ENCODE data around the gene RMI1. TPM values are rescaled to one million over a fixed set of nuclear protein-coding genes. Genes with fewer than 3 reads are reported as not detected.

The RMI1 gene
- total RNA-seq, 4 donors from 2014 or later, result 1.0 to 16.5 (median 6.7) TPM

DNA sequence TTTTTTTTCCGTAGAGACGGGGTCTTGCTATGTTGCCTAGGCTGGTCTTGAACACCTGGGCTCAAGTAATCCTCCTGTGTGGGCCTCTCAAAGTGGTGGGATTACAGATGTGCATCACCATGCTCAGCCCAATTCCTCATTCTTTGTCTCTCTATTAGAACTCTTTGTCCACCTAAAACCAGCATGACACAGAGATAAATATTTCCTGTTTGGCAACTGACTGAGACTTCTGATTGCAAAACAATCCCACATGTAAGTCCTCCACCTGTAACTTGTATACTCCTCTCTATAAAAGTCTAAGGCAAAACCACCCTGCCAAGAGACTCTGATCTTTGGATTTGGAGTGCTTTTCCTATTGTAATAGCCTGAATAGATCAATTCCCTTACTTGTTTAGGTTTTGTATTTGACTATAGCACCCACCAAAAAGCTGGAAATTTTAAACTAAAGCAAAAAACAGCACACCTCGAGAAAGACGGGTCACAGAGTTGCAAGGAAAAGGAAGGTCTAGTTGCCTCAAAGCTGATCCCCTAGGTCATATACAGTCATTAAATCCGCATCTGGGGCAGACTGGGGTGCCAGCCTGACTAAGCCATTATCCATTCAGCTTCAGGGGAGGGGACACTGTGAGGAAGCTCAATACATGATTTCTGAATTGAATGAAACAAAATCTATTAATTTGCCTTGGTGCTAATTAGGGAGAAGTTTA is 45.9 kb upstream of the RMI1 start:
- TF ChIP-seq, protein P1, sequence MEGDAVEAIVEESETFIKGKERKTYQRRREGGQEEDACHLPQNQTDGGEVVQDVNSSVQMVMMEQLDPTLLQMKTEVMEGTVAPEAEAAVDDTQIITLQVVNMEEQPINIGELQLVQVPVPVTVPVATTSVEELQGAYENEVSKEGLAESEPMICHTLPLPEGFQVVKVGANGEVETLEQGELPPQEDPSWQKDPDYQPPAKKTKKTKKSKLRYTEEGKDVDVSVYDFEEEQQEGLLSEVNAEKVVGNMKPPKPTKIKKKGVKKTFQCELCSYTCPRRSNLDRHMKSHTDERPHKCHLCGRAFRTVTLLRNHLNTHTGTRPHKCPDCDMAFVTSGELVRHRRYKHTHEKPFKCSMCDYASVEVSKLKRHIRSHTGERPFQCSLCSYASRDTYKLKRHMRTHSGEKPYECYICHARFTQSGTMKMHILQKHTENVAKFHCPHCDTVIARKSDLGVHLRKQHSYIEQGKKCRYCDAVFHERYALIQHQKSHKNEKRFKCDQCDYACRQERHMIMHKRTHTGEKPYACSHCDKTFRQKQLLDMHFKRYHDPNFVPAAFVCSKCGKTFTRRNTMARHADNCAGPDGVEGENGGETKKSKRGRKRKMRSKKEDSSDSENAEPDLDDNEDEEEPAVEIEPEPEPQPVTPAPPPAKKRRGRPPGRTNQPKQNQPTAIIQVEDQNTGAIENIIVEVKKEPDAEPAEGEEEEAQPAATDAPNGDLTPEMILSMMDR (IDR thresholded peaks at IDR 0.05), result no peak
- no peak for TF ChIP-seq POLR2A (IDR thresholded peaks at IDR 0.05)
- intact Hi-C loops (cut with DNase I; ENCODE audit: low total_unique reads), result loop anchor here (5.0 to 10.0 kb wide), 2 partner anchors 50 to 328 kb away; partner anchors contain the start of genes HNRNPK and RMI1
- Histone ChIP-seq H3K36me3 (no peaks in the 10 kb centered on the region), H3K4me1 (no peaks in the 10 kb centered on the region), H3K27ac (no peak overlapping the region), H3K9me3 (no peaks in the 10 kb centered on the region), H3K27me3 (no peaks in the 10 kb centered on the region), H3K4me3 (no peak overlapping the region)
- DNase-seq, result no peak

DNA sequence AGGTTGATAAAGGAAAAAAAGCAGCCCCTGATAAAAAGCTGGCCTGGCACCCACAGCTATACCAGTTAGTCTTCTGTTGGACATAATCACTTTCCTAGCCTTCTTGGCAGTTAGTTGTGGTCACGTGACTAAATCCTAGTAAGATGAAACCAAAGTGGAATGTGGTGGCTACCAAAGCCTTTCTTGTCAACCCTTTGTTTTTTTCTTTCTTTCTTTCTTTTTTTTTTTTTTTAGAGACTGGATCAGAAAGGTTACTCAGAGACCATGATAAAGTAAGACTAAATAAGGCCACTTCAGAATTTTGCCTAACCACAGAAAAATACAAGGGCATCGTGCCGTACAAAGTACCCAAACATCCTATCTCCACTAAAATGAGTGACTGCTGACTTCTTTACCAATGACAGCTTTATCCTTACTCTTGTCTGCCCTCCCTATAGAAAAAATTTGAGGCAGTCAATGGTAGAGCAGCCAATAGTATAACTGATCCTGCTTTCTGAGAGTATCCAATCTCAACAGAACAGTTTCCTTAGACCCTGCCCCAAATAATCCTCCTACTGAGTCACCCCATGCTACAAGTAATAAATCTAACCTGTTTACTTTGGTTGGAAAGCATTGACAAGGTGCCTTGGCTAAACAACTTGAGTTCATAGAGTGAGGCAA is 45.2 kb upstream of the RMI1 start:
- H3K4me1 ChIP-seq, result no peaks in the 10 kb centered on the region
- no peak for TF ChIP-seq POLR2A (IDR thresholded peaks at IDR 0.05)
- TF ChIP-seq, protein P1 (IDR thresholded peaks at IDR 0.05), result no peak
- H3K4me3 ChIP-seq, result no peak overlapping the region
- H3K36me3 ChIP-seq, result no peaks in the 10 kb centered on the region
- no peak overlapping the region for H3K27ac ChIP-seq
- intact Hi-C loops (cut with DNase I; ENCODE audit: low total_unique reads), result loop anchor here (5.0 to 10.0 kb wide), 2 partner anchors 49 to 327 kb away; partner anchors contain the start of genes HNRNPK and RMI1
- H3K9me3 ChIP-seq, result no peaks in the 10 kb centered on the region
- DNase-seq, result no peak
- no peaks in the 10 kb centered on the region for H3K27me3 ChIP-seq

DNA sequence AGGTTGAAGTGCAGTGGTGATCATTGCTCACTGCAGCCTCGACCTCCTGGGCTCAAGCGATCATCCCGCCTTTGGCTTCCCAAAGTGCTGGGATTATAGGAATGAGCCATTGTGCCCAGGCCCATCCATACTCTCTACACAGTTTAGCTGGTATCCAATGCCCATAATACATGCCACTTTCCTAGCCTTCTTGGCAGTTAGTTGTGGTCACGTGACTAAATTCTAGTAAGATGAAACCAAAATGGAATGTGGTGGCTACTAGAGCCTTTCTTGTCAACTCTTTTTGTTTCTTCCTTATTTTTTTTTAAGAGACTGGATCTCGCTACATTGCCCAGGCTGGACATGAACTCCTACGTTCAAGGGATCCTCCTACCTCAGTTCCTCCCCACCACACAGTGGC is 44.1 kb upstream of the RMI1 start:
- no peak for TF ChIP-seq POLR2A (IDR thresholded peaks at IDR 0.05)
- TF ChIP-seq, protein P1 (IDR thresholded peaks at IDR 0.05), result no peak
- intact Hi-C loops (cut with DNase I; ENCODE audit: low total_unique reads), result loop anchor here (5.0 to 10.0 kb wide), 2 partner anchors 48 to 326 kb away; partner anchors contain the start of genes HNRNPK and RMI1
- H3K4me3 ChIP-seq, result no peak overlapping the region
- H3K27me3 ChIP-seq, result no peaks in the 10 kb centered on the region
- no peak overlapping the region for H3K27ac ChIP-seq
- H3K4me1 ChIP-seq, result no peaks in the 10 kb centered on the region
- no peaks in the 10 kb centered on the region for H3K9me3 ChIP-seq
- no peaks in the 10 kb centered on the region for H3K36me3 ChIP-seq
- DNase-seq, result no peak

DNA sequence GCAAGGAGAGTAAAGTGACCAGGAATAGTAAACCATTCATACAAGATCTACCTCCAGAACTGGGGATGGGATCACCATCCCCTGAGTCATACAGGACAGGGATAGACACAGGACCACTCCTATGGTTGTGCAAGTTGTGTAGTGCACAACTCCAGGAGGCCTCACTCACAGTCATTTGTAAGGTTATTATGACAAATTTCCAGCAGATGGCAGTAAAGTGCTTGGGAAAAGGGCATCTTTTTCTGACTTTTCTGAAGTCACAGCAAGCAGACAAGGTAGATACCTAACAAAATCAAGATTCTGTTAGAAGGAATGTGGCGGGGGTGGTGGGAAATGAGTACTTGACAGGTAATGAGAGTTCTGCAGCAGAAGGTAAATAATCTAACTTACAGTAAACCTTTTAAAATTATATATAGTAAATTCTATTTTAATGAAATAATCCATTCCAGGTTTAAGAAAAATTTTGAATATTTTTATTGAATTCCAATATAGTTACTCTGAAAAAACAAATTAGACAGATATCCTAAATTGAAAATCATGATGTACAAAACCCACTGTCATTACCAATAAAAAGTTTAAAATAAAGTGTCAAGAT is 42.6 kb upstream of the RMI1 start:
- TF ChIP-seq, protein P1 (IDR thresholded peaks at IDR 0.05), result peak; percentile 49 to 78 (median 72)
- TF ChIP-seq POLR2A (IDR thresholded peaks at IDR 0.05), result no peak
- Histone ChIP-seq H3K4me1 (no peaks in the 10 kb centered on the region), H3K36me3 (no peaks in the 10 kb centered on the region), H3K27me3 (no peaks in the 10 kb centered on the region), H3K4me3 (no peak overlapping the region), H3K9me3 (no peaks in the 10 kb centered on the region), H3K27ac (no peak overlapping the region)
- DNase-seq, result no peak
- intact Hi-C loops (cut with DNase I; ENCODE audit: low total_unique reads), result loop anchor here (5.0 to 10.0 kb wide), 2 partner anchors 47 to 324 kb away; partner anchors contain the start of genes HNRNPK and RMI1

All from uterus (tissue), 4 donors.